Endothelial cell of umbilical vein (primary cell): Measurements from ENCODE around the gene TPCN2. TPM values are rescaled to one million over a fixed set of nuclear protein-coding genes. Genes with fewer than 3 reads are reported as not detected.

Source experiments
- BruUV-seq: library from RNA; stranded (reverse); fragments of 400-500 nt; replicated peaks from 2 replicates; lab custom pipeline; 2021; lab: Mats Ljungman, UMichigan
- CTCF ChIA-PET: fragments of 300-600, 350-600 bp; sonication (Branson Sonifier 250); formaldehyde crosslinking; loops from one replicate; lab custom pipeline; 2021; ENCODE audit warnings: antibody characterized with exemption, inconsistent platforms; lab: Charles Lee
- POLR2A ChIA-PET: fragments of 300-600, 350-600 bp; sonication (Branson Sonifier 250); formaldehyde crosslinking; loops from one replicate; lab custom pipeline; 2021; ENCODE audit warnings: antibody characterized with exemption, inconsistent platforms; lab: Charles Lee
- DNase-seq: peaks from one replicate; pipeline ENCODE4 v3.0.0-alpha.2; 2011; ENCODE audit warnings: low read depth, low spot score
- FAIRE-seq: peaks from 2 replicates; lab custom pipeline; 2011; peaks lifted over from hg19 to GRCh38; lab: Jason Lieb, UNC
- H2AFZ ChIP-seq: 2 replicates; pipeline ENCODE4 v1.6.0; 2012; ENCODE audit warnings: low read depth, low read length, control low read depth, inconsistent platforms
- H3K27ac ChIP-seq: 2 replicates; pipeline ENCODE4 v1.5.1; 2011; ENCODE audit warnings: low read depth, mild to moderate bottlenecking, control low read depth, low read length, moderate library complexity; ENCODE audit not compliant: insufficient read depth
- H3K27me3 ChIP-seq, 2 experiments: 2 replicates each; pipeline versions ENCODE4 v1.6.0 to v1.6.1; 2011; ENCODE audit warnings: low read length in 2 of 2, mixed read lengths in 1 of 2; ENCODE audit not compliant: control insufficient read depth in 2 of 2, insufficient read depth in 2 of 2
- H3K36me3 ChIP-seq, 2 experiments: 2 replicates in 1 of 2; 3 replicates in 1 of 2; pipeline ENCODE4 v1.5.1; 2011; ENCODE audit warnings: low read length in 2 of 2, mild to moderate bottlenecking in 1 of 2, moderate library complexity in 1 of 2; ENCODE audit not compliant: control insufficient read depth in 2 of 2, insufficient read depth in 2 of 2; ENCODE audit errors: extremely low read depth in 1 of 2
- H3K4me1 ChIP-seq: 3 replicates; pipeline ENCODE4 v1.5.1; 2011; ENCODE audit warnings: mild to moderate bottlenecking, low read length; ENCODE audit not compliant: control insufficient read depth, insufficient read depth; ENCODE audit errors: extremely low read depth
- H3K4me2 ChIP-seq: 2 replicates; pipeline ENCODE4 v1.6.1; 2011; ENCODE audit warnings: low read length, control low read depth, mixed read lengths; ENCODE audit not compliant: insufficient read depth
- H3K4me3 ChIP-seq, 3 experiments: fragments of 200-600 bp in 1 of 3; sonication (generic), shearing (Covaris generic) in 1 of 3; replicated peaks in 1 of 3; 2 replicates each; pipeline ENCODE4 v1.5.1; 2011 to 2016; ENCODE audit warnings: control low read depth in 3 of 3, low read length in 3 of 3, mild to moderate bottlenecking in 2 of 3, inconsistent platforms in 1 of 3, low read depth in 1 of 3, moderate library complexity in 1 of 3; ENCODE audit not compliant: insufficient read depth in 1 of 3
- H3K79me2 ChIP-seq: 2 replicates; pipeline ENCODE4 v1.6.0; 2012; ENCODE audit warnings: low read length, inconsistent platforms; ENCODE audit not compliant: control insufficient read depth, insufficient read depth
- H3K9ac ChIP-seq: replicated peaks from 2 replicates; pipeline ENCODE3; 2011; ENCODE audit warnings: low read length, control low read depth; ENCODE audit not compliant: insufficient read depth; ENCODE audit errors: extremely low read depth
- H3K9me1 ChIP-seq: replicated peaks from 3 replicates; pipeline ENCODE4 v1.6.0; 2011; ENCODE audit warnings: mild to moderate bottlenecking, low read length; ENCODE audit not compliant: control insufficient read depth, insufficient read depth; ENCODE audit errors: extremely low read depth
- H3K9me3 ChIP-seq: replicated peaks from 2 replicates; pipeline ENCODE4 v1.5.1; 2012; ENCODE audit warnings: low read length, inconsistent platforms; ENCODE audit not compliant: control insufficient read depth, insufficient read depth
- H4K20me1 ChIP-seq: replicated peaks from 2 replicates; pipeline ENCODE3; 2011; ENCODE audit warnings: mild to moderate bottlenecking, low read length; ENCODE audit not compliant: control insufficient read depth, insufficient read depth; ENCODE audit errors: extremely low read depth
- EZH2 ChIP-seq: IDR thresholded peaks from 2 replicates; pipeline ENCODE4 v1.6.1; 2012; ENCODE audit warnings: borderline replicate concordance, low read depth, mild to moderate bottlenecking, moderate library complexity, low read length, inconsistent platforms; ENCODE audit not compliant: severe bottlenecking
- FOS ChIP-seq: IDR thresholded peaks from 2 replicates; pipeline ENCODE4 v1.6.1; 2011; ENCODE audit warnings: mild to moderate bottlenecking, low read length, moderate library complexity, borderline replicate concordance; ENCODE audit not compliant: insufficient read depth
- GATA2 ChIP-seq: IDR thresholded peaks from 2 replicates; pipeline ENCODE4 v1.7.0; 2011; ENCODE audit warnings: low read depth, mild to moderate bottlenecking, moderate library complexity, mixed read lengths, low read length; ENCODE audit not compliant: insufficient read length, insufficient read depth
- JUN ChIP-seq: IDR thresholded peaks from 2 replicates; pipeline ENCODE4 v1.6.1; 2011; ENCODE audit warnings: borderline replicate concordance, low read depth; ENCODE audit not compliant: insufficient read length, insufficient read depth
- MAX ChIP-seq: IDR thresholded peaks from 2 replicates; pipeline ENCODE4 v1.6.1; 2011; ENCODE audit not compliant: insufficient read depth, insufficient read length
- MYC ChIP-seq: IDR thresholded peaks from one replicate; pipeline ENCODE4 v1.6.1; 2011; ENCODE audit warnings: mild to moderate bottlenecking, low read depth, low read length
- POLR2A ChIP-seq: IDR thresholded peaks from 2 replicates; pipeline ENCODE4 v1.6.1; 2012; ENCODE audit warnings: low read depth, mild to moderate bottlenecking, control low read depth, low read length
- POLR2AphosphoS5 ChIP-seq: IDR thresholded peaks from 2 replicates; pipeline ENCODE4 v1.6.1; 2012; ENCODE audit warnings: low read depth, mild to moderate bottlenecking, control low read depth, low read length, moderate library complexity; ENCODE audit not compliant: insufficient read depth
- dilution Hi-C: fragments of 300-500 bp; cut with MboI; formaldehyde crosslinking; loops from one replicate; pipeline ENCODE4 v1.15.0; 2019; ENCODE audit warnings: low sequenced_read_pairs; ENCODE audit not compliant: extremely low pct_ligation_motif_present
- intact Hi-C: fragments of 100-400 bp; cut with micrococcal nuclease; formaldehyde crosslinking; loops from one replicate; pipeline ENCODE4 v1.10.0; 2022
- polyA plus RNA-seq, 4 experiments: library from polyadenylated mRNA; depleted of rRNA in 3 of 4; stranded (reverse) in 3 of 4; unstranded in 1 of 4; fragments of >200 nt; gene quantifications; 2 replicates each; pipeline versions ENCODE4 v1.2.1 to v1.2.3, GENCODE V29; 2011 to 2012; ENCODE audit warnings: missing spikeins in 1 of 4
- total RNA-seq: library from RNA; stranded (reverse); gene quantifications from 2 replicates; pipeline ENCODE4 v1.2.3, GENCODE V29; 2021
- TF ChIP-seq, protein P1 (sequence below), 2 donors: IDR thresholded peaks; 1 replicate in 1 of 2; 2 replicates in 1 of 2; pipeline ENCODE4 v1.5.1; 2011; ENCODE audit warnings: low read length in 2 of 2, mild to moderate bottlenecking in 2 of 2, moderate library complexity in 2 of 2, control low read depth in 1 of 2, inconsistent platforms in 1 of 2, low read depth in 1 of 2; ENCODE audit not compliant: insufficient read depth in 1 of 2; ENCODE audit errors: extremely low read depth in 1 of 2

TPCN2 gene
- total and polyA plus RNA-seq, 2 donors (not counting 3 experiments of a cell fraction or from before 2014, with no cell fraction given) = 10.3 to 13.4 TPM

GRCh38 chr11:69022260-69022659, 26.5 kb upstream of the TPCN2 start:
- H3K9me1 ChIP-seq = no peaks in the 10 kb centered on the region
- no peak for TF ChIP-seq MYC
- TF ChIP-seq, protein P1, sequence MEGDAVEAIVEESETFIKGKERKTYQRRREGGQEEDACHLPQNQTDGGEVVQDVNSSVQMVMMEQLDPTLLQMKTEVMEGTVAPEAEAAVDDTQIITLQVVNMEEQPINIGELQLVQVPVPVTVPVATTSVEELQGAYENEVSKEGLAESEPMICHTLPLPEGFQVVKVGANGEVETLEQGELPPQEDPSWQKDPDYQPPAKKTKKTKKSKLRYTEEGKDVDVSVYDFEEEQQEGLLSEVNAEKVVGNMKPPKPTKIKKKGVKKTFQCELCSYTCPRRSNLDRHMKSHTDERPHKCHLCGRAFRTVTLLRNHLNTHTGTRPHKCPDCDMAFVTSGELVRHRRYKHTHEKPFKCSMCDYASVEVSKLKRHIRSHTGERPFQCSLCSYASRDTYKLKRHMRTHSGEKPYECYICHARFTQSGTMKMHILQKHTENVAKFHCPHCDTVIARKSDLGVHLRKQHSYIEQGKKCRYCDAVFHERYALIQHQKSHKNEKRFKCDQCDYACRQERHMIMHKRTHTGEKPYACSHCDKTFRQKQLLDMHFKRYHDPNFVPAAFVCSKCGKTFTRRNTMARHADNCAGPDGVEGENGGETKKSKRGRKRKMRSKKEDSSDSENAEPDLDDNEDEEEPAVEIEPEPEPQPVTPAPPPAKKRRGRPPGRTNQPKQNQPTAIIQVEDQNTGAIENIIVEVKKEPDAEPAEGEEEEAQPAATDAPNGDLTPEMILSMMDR (IDR thresholded peaks at IDR 0.05; ENCODE audit: extremely low read depth in 1 of 2, insufficient read depth in 1 of 2, low read depth in 1 of 2, low read length in 2 of 2) = no peak
- no peak for TF ChIP-seq MAX
- no peak for TF ChIP-seq POLR2AphosphoS5
- TF ChIP-seq JUN = no peak
- no peak for TF ChIP-seq EZH2
- no peak for TF ChIP-seq POLR2A
- TF ChIP-seq FOS = no peak
- no peak for TF ChIP-seq GATA2
- dilution Hi-C loops (no loop called here), intact Hi-C loops (no loop called here)
- no peaks in the 10 kb centered on the region for H3K9me3 ChIP-seq
- H3K4me3 ChIP-seq = no peak overlapping the region
- no peaks in the 10 kb centered on the region for H3K27me3 ChIP-seq
- POLR2A ChIA-PET = no interaction called here
- FAIRE-seq = no peak
- H3K27ac ChIP-seq = no peak overlapping the region
- no TSS peak for BruUV-seq
- H4K20me1 ChIP-seq = no peaks in the 10 kb centered on the region
- DNase-seq = no peak
- H3K9ac ChIP-seq = no peak overlapping the region
- H3K79me2 ChIP-seq = no peaks in the 10 kb centered on the region
- CTCF ChIA-PET = interaction anchor here (1.0 kb wide), 1 partner anchor 22 kb away, joined by 5 read pairs; no protein-coding TSS in a partner anchor
- no peak overlapping the region for H3K4me2 ChIP-seq
- H3K4me1 ChIP-seq = no peaks in the 10 kb centered on the region
- no peak overlapping the region for H2AFZ ChIP-seq
- H3K36me3 ChIP-seq = no peaks in the 10 kb centered on the region
